ENCODE data around the gene MED6. TPM values are rescaled to one million over a fixed set of nuclear protein-coding genes. Genes with fewer than 3 reads are reported as not detected.

Gene MED6
- total and polyA plus RNA-seq, 9 of the 15 experiments (the other 6 are each of a cell fraction or from before 2014, with no cell fraction given) = 16.9 to 52.0 (median 30.4) TPM

DNA sequence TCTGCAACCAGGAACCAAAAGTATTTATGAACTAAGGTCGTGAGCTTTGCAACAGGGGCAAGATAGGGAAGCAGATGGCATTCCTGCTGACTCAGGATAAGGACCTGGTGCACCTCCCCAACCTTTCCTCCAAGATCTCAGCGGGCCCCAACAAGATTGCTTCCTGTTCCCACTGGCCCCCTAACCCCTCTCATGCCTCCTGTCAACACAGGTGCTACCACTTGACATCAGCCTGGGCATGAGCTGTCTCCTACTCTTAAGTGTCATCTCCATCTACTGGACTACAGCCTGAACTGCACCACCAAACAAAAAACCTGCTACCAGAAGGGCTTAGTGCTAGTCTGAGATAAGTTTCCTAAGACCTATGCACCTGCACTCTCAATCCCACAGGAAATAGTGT lies 32.7 kb downstream of the MED6 start:
- DNase-seq (ENCODE audit: extremely low read depth in 1 of 4, low spot score in 3 of 4) (peak; percentile 4 to 10 (median 8)), FAIRE-seq (peak; percentile 11), ATAC-seq (peak; percentile 67)
- H2AFZ ChIP-seq (ENCODE audit: low read depth, low read length) = no peak overlapping the region
- no peak overlapping the region for H3K4me3 ChIP-seq
- H3K4me1 ChIP-seq (replicated peaks in 1 of 2; ENCODE audit: control insufficient read depth in 2 of 2, insufficient read depth in 2 of 2, low read length in 2 of 2) = no peaks in the 10 kb centered on the region
- H3K27me3 ChIP-seq (ENCODE audit: control insufficient read depth in 2 of 2, insufficient read depth in 2 of 2, low read length in 2 of 2) = no peaks in the 10 kb centered on the region
- H3K36me3 ChIP-seq (ENCODE audit: control insufficient read depth, insufficient read depth, low read length) = no peaks in the 10 kb centered on the region
- POLR2A ChIA-PET = no interaction called here
- 0 out of 2 replicates have a peak, but pooled peaks cover 1% of the 10 kb centered on the region for H3K9me3 ChIP-seq (replicated peaks; ENCODE audit: control insufficient read depth, insufficient read depth, low read depth, low read length)
- no peak overlapping the region for H3K4me2 ChIP-seq (ENCODE audit: insufficient read depth, low read length)
- BruUV-seq (replicated peaks) = no TSS peak
- in situ Hi-C loops (cut with MboI) (no loop called here), intact Hi-C loops (cut with micrococcal nuclease) (no loop called here)
- H3K9me1 ChIP-seq (ENCODE audit: control insufficient read depth, insufficient read depth, low read length) = no peaks in the 10 kb centered on the region
- H4K20me1 ChIP-seq (replicated peaks; ENCODE audit: control insufficient read depth, insufficient read depth, low read length) = no peaks in the 10 kb centered on the region
- TF ChIP-seq SREBF1 (IDR thresholded peaks at IDR 0.05; ENCODE audit: borderline replicate concordance, low read depth, low read length) = no peak
- TF ChIP-seq, protein P1, sequence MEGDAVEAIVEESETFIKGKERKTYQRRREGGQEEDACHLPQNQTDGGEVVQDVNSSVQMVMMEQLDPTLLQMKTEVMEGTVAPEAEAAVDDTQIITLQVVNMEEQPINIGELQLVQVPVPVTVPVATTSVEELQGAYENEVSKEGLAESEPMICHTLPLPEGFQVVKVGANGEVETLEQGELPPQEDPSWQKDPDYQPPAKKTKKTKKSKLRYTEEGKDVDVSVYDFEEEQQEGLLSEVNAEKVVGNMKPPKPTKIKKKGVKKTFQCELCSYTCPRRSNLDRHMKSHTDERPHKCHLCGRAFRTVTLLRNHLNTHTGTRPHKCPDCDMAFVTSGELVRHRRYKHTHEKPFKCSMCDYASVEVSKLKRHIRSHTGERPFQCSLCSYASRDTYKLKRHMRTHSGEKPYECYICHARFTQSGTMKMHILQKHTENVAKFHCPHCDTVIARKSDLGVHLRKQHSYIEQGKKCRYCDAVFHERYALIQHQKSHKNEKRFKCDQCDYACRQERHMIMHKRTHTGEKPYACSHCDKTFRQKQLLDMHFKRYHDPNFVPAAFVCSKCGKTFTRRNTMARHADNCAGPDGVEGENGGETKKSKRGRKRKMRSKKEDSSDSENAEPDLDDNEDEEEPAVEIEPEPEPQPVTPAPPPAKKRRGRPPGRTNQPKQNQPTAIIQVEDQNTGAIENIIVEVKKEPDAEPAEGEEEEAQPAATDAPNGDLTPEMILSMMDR (IDR thresholded peaks at IDR 0.05 in 2 of 3, conservative IDR thresholded peaks at IDR 0.05 in 1 of 3; ENCODE audit: insufficient read depth in 2 of 3, low read depth in 1 of 3, low read length in 3 of 3) = peak; percentile 27 to 30 (median 27); a peak in 3 of 6 replicates
- peak in 1 of 2 experiments; percentile 25; a peak in 1 of 4 replicates for TF ChIP-seq RAD21 (CRISPR knock-in tag; conservative IDR thresholded peaks at IDR 0.05 in 1 of 2, IDR thresholded peaks at IDR 0.05 in 1 of 2)
- CTCF ChIA-PET (ENCODE audit: low intra/inter-chr PET ratio) = no interaction called here
- no peak overlapping the region for H3K9ac ChIP-seq (ENCODE audit: insufficient read depth in 1 of 2, low read depth in 2 of 2, low read length in 2 of 2)
- no peaks in the 10 kb centered on the region for H3K79me2 ChIP-seq (ENCODE audit: control insufficient read depth, insufficient read depth, low read length)
- no peak overlapping the region for H3K27ac ChIP-seq (ENCODE audit: extremely low read depth, low read depth, low read length)
- WGBS (ENCODE audit: insufficient coverage, low coverage, missing lambda C conversion rate) = 32% methylated on average over 2 of the region's 2 CpGs

DNA sequence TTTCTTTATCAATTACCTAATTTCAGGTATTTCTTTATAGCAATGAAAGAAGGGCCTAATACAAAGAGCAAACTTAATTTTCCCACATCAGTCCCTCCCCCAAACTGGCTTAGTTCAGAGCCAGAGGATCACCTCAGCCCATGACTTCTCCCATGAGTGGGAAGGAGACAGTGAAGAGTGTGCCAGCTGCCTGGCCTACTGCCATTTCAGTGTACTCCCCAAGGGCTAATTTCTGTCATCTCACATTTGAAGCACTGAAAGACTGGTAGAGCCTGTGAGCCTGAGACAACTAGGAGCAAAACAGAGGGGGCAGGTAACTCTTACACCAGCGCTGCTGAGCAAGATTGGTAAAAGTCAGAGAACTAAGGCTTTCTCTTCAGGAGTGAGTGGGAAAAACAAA lies 36.6 kb downstream of the MED6 start:
- ChIA-PET POLR2A (no interaction called here), CTCF (ENCODE audit: low intra/inter-chr PET ratio) (no interaction called here)
- intact Hi-C loops (cut with micrococcal nuclease) (no loop called here), in situ Hi-C loops (cut with MboI) (no loop called here)
- Histone ChIP-seq H3K4me3 (no peak overlapping the region), H3K4me1 (replicated peaks in 1 of 2; ENCODE audit: control insufficient read depth in 2 of 2, insufficient read depth in 2 of 2, low read length in 2 of 2) (no peaks in the 10 kb centered on the region), H3K9me3 (replicated peaks; ENCODE audit: control insufficient read depth, insufficient read depth, low read depth, low read length) (0 out of 2 replicates have a peak, but pooled peaks cover 1% of the 10 kb centered on the region), H4K20me1 (replicated peaks; ENCODE audit: control insufficient read depth, insufficient read depth, low read length) (no peaks in the 10 kb centered on the region), H3K36me3 (ENCODE audit: control insufficient read depth, insufficient read depth, low read length) (no peaks in the 10 kb centered on the region), H3K27me3 (ENCODE audit: control insufficient read depth in 2 of 2, insufficient read depth in 2 of 2, low read length in 2 of 2) (no peaks in the 10 kb centered on the region), H3K9me1 (ENCODE audit: control insufficient read depth, insufficient read depth, low read length) (no peaks in the 10 kb centered on the region), H3K4me2 (ENCODE audit: insufficient read depth, low read length) (no peak overlapping the region), H3K79me2 (ENCODE audit: control insufficient read depth, insufficient read depth, low read length) (no peaks in the 10 kb centered on the region), H3K27ac (ENCODE audit: extremely low read depth, low read depth, low read length) (no peak overlapping the region), H2AFZ (ENCODE audit: low read depth, low read length) (no peak overlapping the region), H3K9ac (ENCODE audit: insufficient read depth in 1 of 2, low read depth in 2 of 2, low read length in 2 of 2) (no peak overlapping the region)
- no peak for TF ChIP-seq CBX8 (IDR thresholded peaks at IDR 0.05; ENCODE audit: borderline replicate concordance, extremely low read depth, low read depth, low read length, poor library complexity, severe bottlenecking)
- no peak for TF ChIP-seq ARHGAP35 (IDR thresholded peaks at IDR 0.05; ENCODE audit: partially characterized antibody)
- TF ChIP-seq ZNF561 (CRISPR knock-in tag; conservative IDR thresholded peaks at IDR 0.05) = no peak
- TF ChIP-seq ZNF408 (CRISPR knock-in tag; IDR thresholded peaks at IDR 0.05; ENCODE audit: low read depth) = no peak
- TF ChIP-seq HMGN3 (IDR thresholded peaks at IDR 0.05; ENCODE audit: borderline replicate concordance, extremely low read depth, insufficient read length, low read depth, low read length) = no peak
- no peak for TF ChIP-seq XRCC3 (IDR thresholded peaks at IDR 0.05)
- TF ChIP-seq NFIC (IDR thresholded peaks at IDR 0.05) = no peak
- TF ChIP-seq ZNF444 (CRISPR knock-in tag; IDR thresholded peaks at IDR 0.05) = no peak
- no peak for TF ChIP-seq CBFB (CRISPR knock-in tag; IDR thresholded peaks at IDR 0.05)
- DNase-seq (ENCODE audit: extremely low read depth in 1 of 4, low spot score in 3 of 4) = no peak
- FAIRE-seq = no peak
- 75% methylated on average over 1 of the region's 1 CpG for WGBS (ENCODE audit: insufficient coverage, low coverage, missing lambda C conversion rate)
- ATAC-seq = no peak
- no TSS peak for BruUV-seq (replicated peaks)

Data from K562 (cell line).